ENCODE measurements around the gene ITM2A.

DNA sequence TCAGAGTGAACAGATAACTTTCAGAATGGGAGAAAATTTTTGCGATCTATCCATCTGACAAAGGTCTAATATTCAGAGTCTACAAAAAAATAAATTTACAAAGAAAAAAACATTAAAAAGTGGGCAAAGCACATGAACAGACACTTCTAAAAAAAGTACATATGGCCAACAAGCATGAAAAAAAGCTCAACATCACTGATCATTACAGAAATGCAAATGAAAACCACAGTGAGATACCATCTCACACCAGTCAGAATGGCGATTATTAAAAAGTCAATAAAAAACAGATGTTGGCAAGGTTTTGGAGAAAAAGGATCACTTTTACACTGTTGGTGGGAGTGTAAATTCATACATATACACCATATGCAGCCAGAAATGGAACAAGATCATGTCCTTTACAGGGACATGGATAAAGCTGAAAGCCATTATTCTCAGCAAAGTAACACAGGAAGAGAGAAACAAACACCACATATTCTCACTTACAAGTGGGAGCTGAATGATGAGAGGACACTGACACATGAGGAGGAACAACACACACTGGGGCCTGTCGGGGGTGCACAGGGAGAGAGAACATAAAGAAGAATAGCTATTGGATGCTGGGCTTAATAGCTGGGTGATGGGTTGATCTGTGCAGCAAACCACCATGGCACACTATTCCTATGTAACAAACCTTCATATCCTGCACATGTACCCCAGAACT, 41.6 kb upstream of the ITM2A start:
- TF ChIP-seq, protein P1, sequence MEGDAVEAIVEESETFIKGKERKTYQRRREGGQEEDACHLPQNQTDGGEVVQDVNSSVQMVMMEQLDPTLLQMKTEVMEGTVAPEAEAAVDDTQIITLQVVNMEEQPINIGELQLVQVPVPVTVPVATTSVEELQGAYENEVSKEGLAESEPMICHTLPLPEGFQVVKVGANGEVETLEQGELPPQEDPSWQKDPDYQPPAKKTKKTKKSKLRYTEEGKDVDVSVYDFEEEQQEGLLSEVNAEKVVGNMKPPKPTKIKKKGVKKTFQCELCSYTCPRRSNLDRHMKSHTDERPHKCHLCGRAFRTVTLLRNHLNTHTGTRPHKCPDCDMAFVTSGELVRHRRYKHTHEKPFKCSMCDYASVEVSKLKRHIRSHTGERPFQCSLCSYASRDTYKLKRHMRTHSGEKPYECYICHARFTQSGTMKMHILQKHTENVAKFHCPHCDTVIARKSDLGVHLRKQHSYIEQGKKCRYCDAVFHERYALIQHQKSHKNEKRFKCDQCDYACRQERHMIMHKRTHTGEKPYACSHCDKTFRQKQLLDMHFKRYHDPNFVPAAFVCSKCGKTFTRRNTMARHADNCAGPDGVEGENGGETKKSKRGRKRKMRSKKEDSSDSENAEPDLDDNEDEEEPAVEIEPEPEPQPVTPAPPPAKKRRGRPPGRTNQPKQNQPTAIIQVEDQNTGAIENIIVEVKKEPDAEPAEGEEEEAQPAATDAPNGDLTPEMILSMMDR (IDR thresholded peaks at IDR 0.05), result no peak
- no peak for TF ChIP-seq POLR2A (IDR thresholded peaks at IDR 0.05)

All from Peyer's patch (tissue), 4 donors.